CMK (cell line): Measurements from ENCODE around the gene DSCAM.

Experiments
- DNase-seq: peaks from one replicate; pipeline ENCODE4 v3.0.0-alpha.2; 2010; ENCODE audit warnings: low read depth

DSCAM gene

DNA sequence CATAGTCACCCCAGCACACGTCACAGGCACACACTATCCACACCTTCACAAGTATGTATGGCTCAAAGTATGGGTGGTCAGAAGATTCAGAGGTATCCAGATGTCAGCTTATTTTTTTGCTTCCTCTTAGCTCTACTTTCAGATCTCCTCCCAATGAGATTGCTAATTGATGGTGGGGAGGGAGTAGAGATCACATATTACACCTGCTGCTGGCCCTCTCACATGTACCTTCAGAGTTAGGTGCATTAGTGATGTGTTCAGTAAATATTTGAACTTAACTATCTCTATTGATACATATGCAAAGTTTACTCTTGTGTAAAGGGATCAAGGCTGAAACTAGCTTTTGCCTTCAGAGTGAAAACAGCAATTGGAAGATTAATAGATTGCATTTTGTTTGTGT lies 717.1 kb downstream of the DSCAM start:
- no peak for DNase-seq

DNA sequence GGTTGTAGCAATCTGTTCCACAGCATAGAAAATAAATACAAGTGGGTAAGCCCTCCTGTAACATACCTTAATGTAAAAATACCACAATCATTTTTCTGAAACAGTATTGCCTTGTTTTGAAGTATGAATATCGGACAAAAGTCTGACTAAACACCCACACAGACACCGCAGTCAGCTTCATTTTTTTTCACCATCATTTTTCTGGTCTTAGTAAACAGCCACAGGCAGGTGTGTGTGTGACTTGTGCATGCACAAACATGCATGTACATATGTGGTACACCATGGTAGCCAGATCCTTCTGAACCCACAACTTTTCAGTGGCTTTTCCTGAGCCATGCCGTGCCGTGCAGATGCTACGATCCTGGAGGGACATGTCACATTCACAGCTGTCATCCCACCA lies 718.1 kb downstream of the DSCAM start:
- DNase-seq = no peak

DNA sequence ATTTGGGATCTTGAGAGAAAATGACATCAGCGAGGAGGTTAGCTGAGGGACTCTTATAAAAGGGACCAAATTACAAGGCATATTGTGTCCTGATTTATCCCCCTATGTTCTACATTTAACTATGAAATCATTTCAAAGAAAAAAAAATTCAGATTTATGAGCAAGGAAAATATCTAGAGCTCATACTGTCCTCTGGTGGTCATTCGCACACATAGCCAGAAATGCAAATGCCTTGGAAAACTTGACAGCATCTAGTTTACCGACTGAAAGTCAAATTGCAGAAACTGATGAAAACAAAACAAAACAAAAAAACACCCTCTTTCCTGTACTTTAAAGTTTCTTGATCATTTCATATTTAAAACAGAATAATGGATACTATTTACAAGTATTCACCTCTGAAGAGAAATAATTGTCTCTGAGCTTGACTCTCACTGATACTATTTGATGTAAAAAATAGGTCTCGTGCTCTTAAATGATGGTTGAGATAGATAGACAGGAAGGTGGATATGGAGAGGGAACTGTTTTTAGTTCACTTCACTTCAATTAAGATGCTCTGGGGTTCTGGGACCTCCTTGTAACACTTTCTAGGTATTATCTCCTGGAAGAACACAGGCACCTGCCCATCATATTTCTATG lies 725.9 kb downstream of the DSCAM start:
- DNase-seq = peak; percentile 4

DNA sequence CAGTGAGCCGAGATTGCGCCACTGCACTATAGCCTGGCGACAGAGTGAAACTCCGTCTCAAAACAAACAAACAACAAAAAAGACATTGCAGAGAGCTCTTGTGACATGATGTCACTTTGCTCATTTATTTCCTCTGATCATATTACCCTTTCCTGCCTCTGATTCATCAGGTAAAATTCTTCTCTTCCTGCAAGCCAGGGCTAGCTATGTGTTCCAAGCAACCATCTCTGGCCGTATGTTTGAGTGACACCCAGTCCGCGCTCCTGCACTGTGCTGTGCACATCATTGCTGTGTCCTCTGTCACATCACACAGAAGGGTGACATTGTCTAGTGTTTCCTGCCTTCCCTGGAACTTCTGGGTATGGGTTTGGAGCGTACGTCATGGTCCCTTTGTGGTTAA lies 728.4 kb downstream of the DSCAM start:
- no peak for DNase-seq

DNA sequence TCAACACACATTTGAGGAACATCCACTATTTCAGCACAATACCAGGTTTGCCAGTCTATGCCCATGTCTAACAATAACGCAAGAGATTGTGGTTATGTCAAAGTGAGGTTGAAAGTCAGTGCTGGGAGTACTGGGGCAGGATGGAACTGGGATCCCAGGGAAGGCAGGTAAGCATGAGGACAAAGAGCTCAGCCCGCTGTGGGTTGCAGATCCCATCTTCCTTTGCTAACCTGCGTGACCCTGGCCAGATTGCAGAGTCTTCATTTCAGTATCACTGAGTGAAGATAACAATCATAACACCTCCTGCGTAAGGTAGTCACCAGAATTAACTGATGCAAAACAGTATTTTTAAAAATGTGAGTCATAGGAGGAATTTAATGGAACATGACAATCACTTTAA lies 729.7 kb downstream of the DSCAM start:
- DNase-seq = no peak

DNA sequence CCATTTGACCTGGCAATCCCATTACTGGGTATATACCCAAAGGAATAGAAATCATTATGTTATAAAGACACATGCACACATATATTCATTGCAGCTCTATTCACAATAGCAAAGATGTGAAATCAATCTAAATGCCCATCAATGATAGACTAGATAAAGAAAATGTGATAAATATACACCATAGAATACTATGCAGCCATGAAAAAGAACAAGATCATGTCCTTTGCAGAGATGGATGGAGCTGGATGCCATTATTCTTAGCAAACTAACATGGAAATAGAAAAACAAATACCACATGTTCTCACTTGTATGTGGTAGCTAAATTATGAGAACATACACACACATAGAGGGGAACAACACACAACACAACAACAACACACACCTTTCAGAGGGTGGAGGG lies 731.2 kb downstream of the DSCAM start:
- no peak for DNase-seq

DNA sequence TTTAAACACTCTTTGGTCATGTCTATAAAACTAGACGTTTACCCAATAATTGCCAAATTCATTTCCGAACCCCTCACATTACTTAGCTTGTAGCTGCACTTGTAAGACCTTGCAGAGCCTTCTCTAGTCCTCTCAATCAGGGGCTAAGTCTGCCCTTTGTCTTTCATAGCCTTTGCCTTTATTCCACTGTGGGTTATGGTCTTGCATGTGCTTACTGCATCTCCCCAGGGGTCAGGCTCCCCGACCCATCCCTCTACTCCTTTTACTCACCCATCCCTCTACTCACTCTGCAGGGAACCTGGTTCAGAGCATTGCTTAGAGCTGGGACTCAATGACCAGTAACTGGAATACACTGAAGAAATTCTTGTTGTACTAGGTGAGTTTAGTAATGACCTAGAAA lies 744.3 kb downstream of the DSCAM start:
- no peak for DNase-seq

DNA sequence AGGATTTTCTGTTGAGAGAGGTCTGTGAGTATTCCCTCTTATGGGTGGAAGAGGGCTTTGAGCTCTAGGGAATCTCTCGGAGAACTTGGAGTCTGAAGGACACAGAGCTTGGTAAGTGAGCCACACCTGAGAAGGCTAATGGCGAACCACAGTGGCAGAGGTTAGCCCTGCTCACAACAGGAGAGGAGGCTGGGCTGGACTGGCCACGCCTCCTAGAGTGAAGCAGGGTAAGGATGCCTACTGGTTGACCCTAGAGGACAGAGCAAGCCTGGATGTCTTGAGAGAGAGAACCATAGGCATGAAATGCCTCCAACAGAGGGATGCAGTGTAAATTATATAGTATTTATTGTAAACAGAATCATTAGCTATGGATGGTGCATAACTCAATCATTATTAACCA lies 747.1 kb downstream of the DSCAM start:
- DNase-seq = no peak

DNA sequence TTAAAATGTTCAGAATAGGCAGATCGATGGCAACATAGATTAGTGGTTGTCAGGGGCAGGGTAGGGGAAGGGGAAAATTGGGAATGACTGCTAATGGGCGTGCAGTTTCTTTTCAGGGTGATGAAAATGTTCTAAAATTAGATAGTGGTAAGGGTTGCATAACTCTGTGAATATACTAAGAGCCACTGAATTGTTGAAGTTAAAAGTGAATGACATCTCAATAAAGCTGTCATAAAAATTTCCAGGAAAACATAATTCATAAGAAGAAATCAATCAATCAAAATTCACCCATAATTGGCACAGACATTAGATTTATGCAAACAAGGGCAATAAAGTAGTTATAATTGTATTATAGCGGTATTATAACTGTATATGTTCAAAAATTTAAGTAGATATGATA lies 751.5 kb downstream of the DSCAM start:
- DNase-seq = no peak

DNA sequence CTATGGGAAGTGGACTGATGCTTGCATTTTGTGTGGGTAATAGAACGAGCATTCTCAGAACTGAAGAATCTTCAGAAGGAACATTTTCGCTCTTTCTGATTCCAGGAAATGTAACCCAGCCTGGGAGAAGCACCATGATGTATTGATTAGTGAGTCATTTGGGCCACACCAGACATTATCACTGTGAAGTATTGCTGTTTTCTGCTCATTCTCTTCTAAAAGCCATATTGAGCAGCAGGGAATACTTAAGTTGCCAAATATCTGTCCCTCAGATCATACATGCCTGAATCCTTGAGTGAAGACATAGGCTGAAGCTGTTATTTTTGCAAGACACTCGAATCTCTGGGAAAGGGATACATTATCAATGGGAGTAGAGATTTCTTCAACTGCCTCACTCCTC lies 766.6 kb downstream of the DSCAM start:
- no peak for DNase-seq

DNA sequence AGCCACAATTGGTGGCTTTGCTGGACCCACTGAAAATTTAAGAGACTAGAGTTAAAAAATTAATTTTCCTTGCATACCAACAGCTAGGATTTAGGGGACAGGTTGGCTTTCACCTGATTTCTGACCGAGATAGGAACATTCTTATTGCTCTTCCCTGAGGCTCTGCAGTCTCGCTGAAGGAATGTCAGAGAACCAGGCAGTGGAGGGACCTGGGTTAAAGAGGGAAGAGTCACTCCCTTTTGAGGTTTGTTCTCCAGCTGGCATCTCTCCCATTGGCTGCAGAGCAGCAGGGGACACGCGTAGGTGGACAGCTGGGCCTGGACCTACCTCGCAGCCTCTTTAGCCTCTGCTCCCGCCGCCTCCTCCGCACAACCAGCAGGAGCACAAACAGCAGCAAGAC lies 772.2 kb downstream of the DSCAM start:
- DNase-seq = no peak

DNA sequence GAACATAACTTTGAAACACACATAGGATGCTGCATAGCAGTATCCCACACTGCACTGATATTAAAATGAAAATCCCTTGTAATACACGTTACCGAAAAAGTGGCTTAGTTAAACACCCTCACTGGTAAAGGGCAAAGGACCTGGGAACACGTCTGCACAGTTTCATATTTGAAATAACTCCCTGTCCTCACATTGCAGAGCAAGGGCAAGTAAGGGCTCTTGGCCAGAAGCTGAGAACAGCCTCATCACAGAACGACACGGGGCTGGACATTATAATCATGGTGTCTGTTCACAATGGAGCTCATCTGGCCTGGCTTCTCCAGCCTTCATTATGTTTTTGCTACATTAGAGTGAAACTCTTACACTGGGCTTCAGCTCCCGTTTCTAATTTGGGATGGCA lies 772.8 kb downstream of the DSCAM start:
- DNase-seq = no peak

DNA sequence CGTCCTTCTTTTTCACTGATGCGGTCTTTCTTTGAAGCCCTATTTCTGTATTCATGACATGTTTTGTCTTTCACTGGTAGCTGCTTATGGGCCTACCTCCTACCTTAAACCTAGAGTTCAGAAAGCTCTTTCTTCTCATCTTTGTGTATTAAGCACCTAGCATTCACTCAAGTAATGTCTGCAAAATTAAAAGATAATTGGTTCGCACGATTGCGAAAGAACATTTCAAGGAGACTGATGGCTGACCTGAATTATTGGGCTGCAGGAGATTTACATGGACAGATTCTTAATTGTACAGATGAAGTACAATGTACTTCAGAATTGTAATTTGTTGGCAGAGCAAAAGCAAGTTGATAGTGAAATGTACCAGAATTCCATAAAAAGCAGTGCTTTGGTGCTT lies 773.3 kb downstream of the DSCAM start:
- DNase-seq = no peak

DNA sequence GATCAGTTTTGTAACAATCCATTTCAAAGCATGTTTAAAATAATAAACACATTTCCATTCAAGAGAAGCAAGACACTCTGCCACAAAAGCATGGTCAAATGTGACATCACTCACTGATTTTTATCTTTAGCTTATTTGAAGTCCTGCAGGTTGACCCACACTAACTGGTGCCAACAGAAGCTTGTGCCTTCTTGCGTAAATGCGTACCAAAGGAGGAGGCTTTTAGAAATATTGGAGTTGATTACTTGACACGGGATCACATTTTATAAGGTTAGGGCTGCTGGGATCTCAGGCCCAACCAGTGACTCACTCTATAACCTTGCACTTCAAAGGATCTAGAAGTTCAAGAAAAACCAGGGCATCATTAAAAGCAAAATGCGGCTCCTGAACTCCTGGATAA lies 776.1 kb downstream of the DSCAM start:
- no peak for DNase-seq

DNA sequence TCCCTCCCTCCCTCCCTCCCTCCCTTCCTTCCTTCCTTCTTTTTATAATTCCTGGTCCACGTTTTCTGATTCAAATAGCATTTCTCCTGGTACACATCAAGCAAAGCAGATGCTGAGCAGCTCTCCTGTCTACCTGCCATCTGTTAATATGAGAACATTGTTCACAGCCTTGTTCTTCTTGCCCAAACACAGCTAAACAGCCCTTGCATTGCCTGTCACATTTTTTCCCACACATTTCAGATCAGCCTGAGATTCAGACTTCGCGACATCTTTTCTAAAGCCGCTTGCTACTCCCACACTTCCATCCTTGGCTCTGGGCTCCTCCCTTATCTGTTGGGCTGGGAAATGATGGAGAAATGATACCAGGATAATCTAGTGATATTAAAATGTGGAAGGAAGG lies 779.2 kb downstream of the DSCAM start:
- DNase-seq = no peak

DNA sequence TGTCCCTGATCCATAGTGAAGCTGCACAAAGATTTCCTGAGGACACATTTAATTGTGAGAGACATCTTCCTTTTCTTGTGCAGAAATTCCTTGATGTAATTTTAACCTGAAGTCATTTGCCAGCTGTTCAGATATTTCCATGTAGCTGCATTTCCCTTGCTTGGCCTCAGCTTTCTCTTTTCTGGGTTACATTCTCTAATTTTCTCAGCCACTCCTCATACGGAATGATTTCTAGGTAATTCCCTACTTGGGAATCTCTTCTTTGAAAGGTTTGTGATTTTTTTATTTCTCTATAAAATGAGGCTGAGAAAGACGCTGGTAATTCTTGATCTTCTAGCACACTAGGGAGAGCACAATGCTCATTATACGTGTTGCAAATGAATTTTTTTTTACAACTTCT lies 780.7 kb downstream of the DSCAM start:
- DNase-seq = no peak

DNA sequence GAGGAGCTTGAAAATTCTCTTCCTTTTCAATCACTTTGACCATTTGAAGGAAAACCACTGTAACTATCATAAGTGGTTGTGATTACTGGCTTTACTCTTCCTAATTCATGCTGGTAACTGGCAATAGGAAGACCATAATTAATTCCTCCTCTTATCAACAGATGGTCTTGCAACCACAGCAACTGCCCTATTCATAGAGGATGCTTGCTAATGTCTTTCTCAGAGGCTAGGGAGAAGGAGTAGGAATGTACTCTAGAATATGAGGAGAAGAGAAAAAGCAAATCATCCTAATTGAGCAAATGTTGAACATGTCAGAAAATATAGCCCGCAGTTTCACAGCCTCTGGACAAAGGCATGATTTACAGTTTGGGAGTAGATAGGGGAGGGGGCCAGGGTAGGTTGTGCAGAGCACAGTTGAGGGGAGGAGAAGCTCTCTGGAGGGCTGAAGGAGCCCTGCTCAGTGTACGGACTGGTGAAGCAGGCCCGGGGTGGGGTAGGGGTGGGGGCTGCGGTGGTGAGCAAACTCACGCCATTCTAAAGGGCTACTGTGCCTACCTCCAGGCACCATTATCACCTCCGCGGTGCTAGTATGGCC lies 786.8 kb downstream of the DSCAM start:
- DNase-seq = no peak

DNA sequence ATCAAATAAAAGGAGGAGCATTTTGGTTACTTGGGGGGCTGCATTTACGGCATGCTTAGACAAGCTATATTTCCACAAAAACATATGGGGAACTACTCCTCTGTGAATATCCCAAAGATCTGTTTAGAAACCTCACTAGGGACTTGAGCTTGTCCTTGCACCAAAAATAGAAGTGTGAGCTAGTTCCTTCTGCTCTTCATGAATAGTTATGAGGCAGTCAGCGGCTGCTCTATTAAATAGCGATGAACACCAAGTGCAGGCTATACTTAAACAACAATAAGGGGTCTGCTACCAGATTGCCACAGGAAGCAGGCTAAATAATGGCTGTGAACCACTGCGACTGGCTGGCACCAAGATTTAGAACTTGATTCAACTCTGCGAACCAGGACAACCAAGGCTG lies 789.6 kb downstream of the DSCAM start:
- DNase-seq = no peak

DNA sequence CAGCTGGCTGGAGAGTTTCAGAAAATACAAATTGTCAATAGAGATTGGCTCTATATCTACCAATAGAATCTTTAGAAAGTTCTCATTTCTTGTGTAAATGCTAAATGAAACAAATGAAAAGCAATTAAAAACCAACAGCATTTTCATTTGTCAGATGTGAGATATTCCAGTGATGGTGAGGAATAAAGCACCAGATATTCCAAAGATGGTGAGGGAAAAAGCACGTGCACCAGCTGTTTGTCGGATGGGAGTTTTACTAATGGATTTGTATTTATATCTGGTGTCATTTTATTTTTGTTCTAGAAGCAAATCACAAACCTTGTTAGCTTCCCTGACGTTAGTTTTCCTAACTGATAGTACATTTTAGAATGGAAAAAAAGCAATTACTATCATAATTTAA lies 790.9 kb downstream of the DSCAM start:
- DNase-seq = no peak

DNA sequence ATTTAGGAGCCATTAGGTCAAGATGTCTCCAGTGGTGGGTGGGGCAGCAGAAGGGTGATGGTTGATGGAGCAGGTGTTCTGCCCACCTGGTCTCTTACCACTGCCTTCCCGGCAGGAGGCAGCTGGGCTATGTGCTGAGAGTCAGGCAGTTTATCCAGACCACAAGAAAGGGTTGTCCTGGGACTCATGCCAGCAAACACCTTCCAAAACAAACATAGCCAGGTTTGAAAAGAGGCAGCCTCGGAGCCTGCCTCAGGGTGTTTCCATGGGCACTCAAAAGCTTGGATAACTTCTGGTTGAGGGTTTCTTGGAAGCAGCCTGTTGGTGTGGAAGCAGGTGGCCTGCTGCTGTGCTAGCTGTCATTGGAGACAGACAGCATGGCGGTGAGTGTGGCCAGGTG lies 792.6 kb downstream of the DSCAM start:
- DNase-seq = no peak

DNA sequence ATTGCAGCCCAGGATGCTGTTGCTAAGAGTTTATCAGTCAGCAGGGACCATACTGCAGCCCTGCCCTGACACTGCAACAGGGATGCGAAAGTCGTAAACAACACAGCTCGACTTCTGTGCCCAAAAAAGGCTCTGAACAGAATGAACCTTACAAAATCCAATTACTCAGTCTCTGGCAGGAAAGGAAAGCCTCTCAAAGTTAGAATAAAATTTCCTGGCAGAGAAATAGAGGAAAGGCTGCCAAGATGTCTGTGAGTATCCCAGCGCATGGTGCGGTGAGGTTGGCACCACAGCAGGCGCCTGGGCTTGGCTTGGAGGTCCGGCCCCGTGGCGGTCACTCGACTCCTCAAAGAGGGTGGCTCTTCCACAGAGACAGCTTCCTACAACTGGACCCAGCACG lies 794.0 kb downstream of the DSCAM start:
- DNase-seq = no peak

DNA sequence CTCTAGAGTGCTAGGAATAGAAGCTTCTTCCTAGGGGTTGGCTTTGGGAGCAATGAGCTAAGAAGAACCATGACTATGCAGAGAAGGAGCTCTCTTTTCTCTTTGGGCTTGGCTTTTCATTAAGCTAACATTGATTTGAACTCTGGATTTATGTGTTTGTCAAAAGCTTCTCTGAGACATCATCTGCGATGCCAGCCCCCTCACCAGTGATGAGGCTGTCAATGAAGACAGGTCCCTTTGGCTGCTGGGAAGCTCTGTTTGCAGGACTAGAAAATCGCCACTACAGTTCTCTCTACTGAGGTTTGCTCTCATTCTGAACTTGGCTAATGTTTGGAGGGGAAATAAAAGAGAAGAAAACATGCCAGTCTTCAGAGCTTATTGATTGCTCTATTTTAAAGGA lies 794.7 kb downstream of the DSCAM start:
- DNase-seq = no peak

DNA sequence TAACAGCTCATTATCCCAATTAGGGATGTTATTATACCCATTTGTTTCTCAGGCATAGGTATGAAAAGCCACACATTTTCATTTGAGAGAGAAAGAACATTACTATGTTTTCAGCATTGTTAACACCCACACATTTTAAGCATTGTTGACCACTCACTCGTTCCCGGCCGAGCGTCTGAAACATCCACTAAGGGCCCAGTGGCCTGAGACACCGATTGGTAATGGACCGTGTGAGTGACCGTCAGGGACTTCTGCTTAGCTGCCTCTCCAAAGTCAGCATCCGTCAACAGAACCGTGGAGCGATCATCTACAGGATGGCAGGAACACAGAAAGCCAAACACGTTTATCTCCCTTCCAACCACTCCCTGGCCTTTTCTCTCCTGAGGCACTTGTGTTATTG lies 795.2 kb downstream of the DSCAM start:
- no peak for DNase-seq

DNA sequence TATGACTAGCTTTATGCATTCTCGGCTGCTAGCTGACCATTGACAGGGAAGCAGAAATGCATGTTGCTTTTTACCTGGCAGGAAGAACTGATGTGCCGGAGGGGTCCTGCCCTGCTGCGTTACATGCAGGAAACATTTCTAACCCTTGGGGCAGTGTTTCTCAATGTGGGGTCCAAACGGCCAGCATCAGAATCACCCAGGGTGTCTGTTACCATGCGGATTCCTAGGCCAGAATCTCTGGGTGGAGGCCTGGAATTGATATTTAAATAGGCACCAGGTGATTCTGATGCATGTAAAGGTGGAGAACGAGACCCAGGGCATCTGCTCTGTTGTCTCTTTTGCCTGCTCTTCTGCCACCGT lies 797.0 kb downstream of the DSCAM start:
- DNase-seq = no peak
